WERI-Rb-1 (cell line): ENCODE data around the gene PTPRD.

ENCODE experiments used
- DNase-seq: peaks from one replicate; pipeline ENCODE4 v3.0.0-alpha.2; 2020
- H3K27ac ChIP-seq: fragments of 250-450 bp; sonication (Bioruptor Pico); 2 replicates; pipeline ENCODE4 v1.5.1; 2020; ENCODE audit warnings: mild to moderate bottlenecking, moderate library complexity
- H3K27me3 ChIP-seq: fragments of 250-450 bp; sonication (Bioruptor Pico); 2 replicates; pipeline ENCODE4 v1.5.1; 2021; ENCODE audit warnings: mild to moderate bottlenecking, low read depth, moderate library complexity; ENCODE audit not compliant: insufficient read depth, severe bottlenecking
- H3K36me3 ChIP-seq: fragments of 250-450 bp; sonication (Bioruptor Pico); 2 replicates; pipeline ENCODE4 v1.5.1; 2020; ENCODE audit warnings: mild to moderate bottlenecking, moderate library complexity
- H3K4me3 ChIP-seq: 2 replicates; pipeline ENCODE4 v1.5.1; 2011; ENCODE audit warnings: low read depth, mild to moderate bottlenecking, control low read depth, low read length
- H3K9me3 ChIP-seq: fragments of 250-450 bp; sonication (Bioruptor Pico); 2 replicates; pipeline ENCODE4 v1.5.1; 2021; ENCODE audit warnings: mild to moderate bottlenecking, moderate library complexity; ENCODE audit not compliant: severe bottlenecking
- CTCF ChIP-seq: IDR thresholded peaks from 2 replicates; pipeline ENCODE4 v1.5.1; 2011; ENCODE audit warnings: low read depth, mild to moderate bottlenecking, control low read depth, inconsistent platforms, low read length

PTPRD gene

GRCh38 chr9:9133526-9133925 is 1479.3 kb downstream of the PTPRD start:
- Histone ChIP-seq H3K27ac (no peak overlapping the region), H3K27me3 (no peaks in the 10 kb centered on the region), H3K4me3 (no peak overlapping the region), H3K36me3 (no peaks in the 10 kb centered on the region), H3K9me3 (no peaks in the 10 kb centered on the region)
- DNase-seq: no peak
- no peak for TF ChIP-seq CTCF

- no peak for TF ChIP-seq CTCF
- Histone ChIP-seq H3K4me3 (no peak overlapping the region), H3K36me3 (no peaks in the 10 kb centered on the region), H3K9me3 (no peaks in the 10 kb centered on the region), H3K27me3 (no peaks in the 10 kb centered on the region), H3K27ac (no peak overlapping the region)
- DNase-seq: no peak
Measured at GRCh38 chr9:9124616-9125015, 1488.2 kb downstream of the PTPRD start.

GRCh38 chr9:9122230-9122875 is 1490.4 kb downstream of the PTPRD start:
- no peak for TF ChIP-seq CTCF
- no peaks in the 10 kb centered on the region for H3K27me3 ChIP-seq
- H3K36me3 ChIP-seq: no peaks in the 10 kb centered on the region
- H3K4me3 ChIP-seq: no peak overlapping the region
- H3K27ac ChIP-seq: no peak overlapping the region
- no peak for DNase-seq
- no peaks in the 10 kb centered on the region for H3K9me3 ChIP-seq

GRCh38 chr9:9117866-9118265 is 1494.9 kb downstream of the PTPRD start:
- Histone ChIP-seq H3K36me3 (no peaks in the 10 kb centered on the region), H3K9me3 (no peaks in the 10 kb centered on the region), H3K4me3 (no peak overlapping the region), H3K27ac (no peak overlapping the region), H3K27me3 (no peaks in the 10 kb centered on the region)
- no peak for TF ChIP-seq CTCF
- DNase-seq: no peak

GRCh38 chr9:9112001-9112720 is 1500.6 kb downstream of the PTPRD start:
- DNase-seq: peak; percentile 47
- Histone ChIP-seq H3K36me3 (no peaks in the 10 kb centered on the region), H3K9me3 (no peaks in the 10 kb centered on the region), H3K27ac (no peak overlapping the region), H3K27me3 (no peaks in the 10 kb centered on the region), H3K4me3 (no peak overlapping the region)
- TF ChIP-seq CTCF: no peak
